Psoas muscle (tissue), 8 donors: ENCODE results near the gene TCF12. TPM values are rescaled to one million over a fixed set of nuclear protein-coding genes. Genes with fewer than 3 reads are reported as not detected.

Experiments used
- ATAC-seq, 4 donors: fragments of 200-7000 bp; cut with Tn5 transposase; one replicate each; pipeline ENCODE4 v1.9.1; 2020; ENCODE audit warnings: moderate library complexity in 3 of 4, mild to moderate bottlenecking in 2 of 4
- DNase-seq, 2 donors: peaks; one replicate each; pipeline ENCODE4 v3.0.0-alpha.2; 2020
- H3K27ac ChIP-seq: fragments of 200-600 bp; one replicate; pipeline ENCODE4 v1.8.0; 2022
- H3K27me3 ChIP-seq, 3 donors: fragments of 200-600 bp in 1 of 3; one replicate each; pipeline versions ENCODE4 v1.6.1 to v1.8.0; 2013 to 2022; ENCODE audit warnings: low read length in 2 of 3, mild to moderate bottlenecking in 2 of 3, moderate library complexity in 1 of 3; ENCODE audit not compliant: insufficient read depth in 3 of 3
- H3K36me3 ChIP-seq, 2 donors: fragments of 200-600 bp in 1 of 2; one replicate each; pipeline versions ENCODE4 v1.6.1 to v1.8.0; 2013 to 2022; ENCODE audit warnings: low read depth in 1 of 2, mild to moderate bottlenecking in 1 of 2, moderate library complexity in 1 of 2; ENCODE audit not compliant: insufficient read depth in 1 of 2
- H3K4me1 ChIP-seq: fragments of 200-600 bp; one replicate; pipeline ENCODE4 v1.8.0; 2022
- H3K4me3 ChIP-seq: fragments of 200-600 bp; one replicate; pipeline ENCODE4 v1.8.0; 2022; ENCODE audit warnings: mild to moderate bottlenecking
- H3K9me3 ChIP-seq: fragments of 200-600 bp; one replicate; pipeline ENCODE4 v1.8.0; 2022
- CTCF ChIP-seq: fragments of 200-600 bp; IDR thresholded peaks from one replicate; pipeline ENCODE4 v1.8.0; 2022; ENCODE audit warnings: antibody characterized with exemption
- WGBS, 3 donors: extraction: QIAGEN DNeasy Blood & Tissue Kit; methylation state at CpG; one replicate each; pipeline versions ENCODE4 v1.1.6 to v1.1.7; 2013; 5-methylcytosine and 5-hydroxymethylcytosine counted together
- intact Hi-C, 2 donors: fragments of 100-400 bp; cut with DNase I; formaldehyde crosslinking; loops; one replicate each; pipeline versions ENCODE4 v1.11.0 to v1.14.2; 2022
- long read RNA-seq, 2 donors: library from polyadenylated mRNA; unstranded; transcript quantifications; one replicate each; pipeline ENCODE4 v2.0.0, GENCODE V29; 2021
- polyA plus RNA-seq, 3 donors: library from polyadenylated mRNA; stranded (reverse); fragments of 200-250 nt; gene quantifications; one replicate each; pipeline ENCODE4 v1.2.3, GENCODE V29; 2013
- total RNA-seq, 4 donors: library from RNA; stranded (reverse); fragmentation: NEBNext Ultra II Directional in 2 of 4; extraction: Animal tissue kit (Norgen Biotek cat#: 25700) in 2 of 4; gene quantifications; one replicate each; pipeline versions ENCODE4 v1.2.1 to v1.2.4, GENCODE V29; 2021 to 2023
- donor health status: healthy with polysubstance abuse.
- donor health status: DM: no; HTN: no; CAD: no; lungs with moderate emphysema.
- donor health status: Bipolar disorder and iron deficiency.
- donor health status: healthy.
- donor health status: DM: yes; HTN: yes; CAD: no.
- donor health status: DM: no; HTN: no; CAD: no.
- donor health status: DM: no; HTN: no; CAD: no.
- donor health status: DM: yes; HTN: yes; CAD: no.

Gene TCF12
- total RNA-seq (10 to 100 TPM; 30.5 to 53.1 (median 44.8) TPM), polyA plus RNA-seq (10 to 100 TPM; 10.5 to 20.0 (median 10.7) TPM)
- long read RNA-seq, donor 1, full-length matches to known transcripts, result 12 of 22 reads
- long read RNA-seq, donor 1, partial matches to known transcripts, result 4 of 22 reads
- long read RNA-seq, donor 1, other reads (novel, unspliced or antisense), result 6 of 22 reads
- long read RNA-seq, donor 2, full-length matches to known transcripts, result 21 of 45 reads
- long read RNA-seq, donor 2, partial matches to known transcripts, result 7 of 45 reads
- long read RNA-seq, donor 2, other reads (novel, unspliced or antisense), result 17 of 45 reads

GRCh38 chr15:56918046-56918938 is at the start of gene TCF12:
TCF12 (plus strand) TSS chr15:56918644; CDS start chr15:56919914, 1,270 bp downstream.
- peaks cover 25% of the 10 kb centered on the region for H3K4me1 ChIP-seq
- intact Hi-C loops, result loop anchor here (1.0 to 10.0 kb wide), 6 partner anchors 29 to 387 kb away; no protein-coding TSS in a partner anchor
- peak; percentile 37 for TF ChIP-seq CTCF
- peaks cover 0 to 18% of the 10 kb centered on the region in 2 donors for H3K36me3 ChIP-seq
- DNase-seq, result peak; percentile 96 to 97
- peak; percentile 92 to 95 (median 94) for ATAC-seq
- H3K4me3 ChIP-seq, result peak within 1 kb of the TSS; percentile 93
- H3K27ac ChIP-seq, result peak within 1 kb of the TSS; percentile 90
- H3K9me3 ChIP-seq, result no peaks in the 10 kb centered on the region
- no peaks in the 10 kb centered on the region for H3K27me3 ChIP-seq
- WGBS, 3 donors, result 0 to 1% (median 0%) methylated on average over 81 to 97 of the region's 97 CpGs

GRCh38 chr15:56869573-56869972 is 48.9 kb upstream of the TCF12 start:
- Histone ChIP-seq H3K36me3 (no peaks in the 10 kb centered on the region), H3K27me3 (no peaks in the 10 kb centered on the region), H3K4me1 (peaks cover 19% of the 10 kb centered on the region), H3K9me3 (no peaks in the 10 kb centered on the region), H3K27ac (no peak overlapping the region), H3K4me3 (no peak overlapping the region)
- ATAC-seq (peak in 3 of 4 donors; percentile 65 to 82 (median 73)), DNase-seq (peak; percentile 49 to 64)
- TF ChIP-seq CTCF, result peak; percentile 71
- intact Hi-C loops, result loop anchor here (1.0 to 5.0 kb wide), 2 partner anchors 48 to 382 kb away; no protein-coding TSS in a partner anchor
- WGBS, 3 donors, result 63 to 71% (median 66%) methylated on average over 3 of the region's 3 CpGs

- H3K4me1 ChIP-seq, result peaks cover 19% of the 10 kb centered on the region
- DNase-seq (no peak), ATAC-seq (no peak)
- intact Hi-C loops, result loop anchor here in 1 of 2 donors (2.0 kb wide), 1 partner anchor 48 kb away; no protein-coding TSS in a partner anchor
- WGBS, 3 donors, result 67 to 71% (median 68%) methylated on average over 1 of the region's 1 CpG
- TF ChIP-seq CTCF, result no peak
- no peaks in the 10 kb centered on the region for H3K36me3 ChIP-seq
- H3K27ac ChIP-seq, result no peak overlapping the region
- H3K4me3 ChIP-seq, result no peak overlapping the region
- no peaks in the 10 kb centered on the region for H3K27me3 ChIP-seq
- no peaks in the 10 kb centered on the region for H3K9me3 ChIP-seq
These were observed 47.3 kb upstream of the TCF12 start for GRCh38 chr15:56871185-56871584.

- Histone ChIP-seq H3K9me3 (no peaks in the 10 kb centered on the region), H3K4me3 (no peak overlapping the region), H3K27me3 (no peaks in the 10 kb centered on the region), H3K4me1 (peaks cover 19% of the 10 kb centered on the region), H3K36me3 (no peaks in the 10 kb centered on the region), H3K27ac (no peak overlapping the region)
- intact Hi-C loops, result loop anchor here (2.0 kb wide), 2 partner anchors 49 to 381 kb away; no protein-coding TSS in a partner anchor
- no peak for DNase-seq
- no peak for TF ChIP-seq CTCF
- 55 to 77% (median 62%) methylated on average over 4 of the region's 4 CpGs for WGBS, 3 donors
- no peak for ATAC-seq
These were observed 46.6 kb upstream of the TCF12 start for GRCh38 chr15:56871867-56872266.
